ENCODE results near the gene DDAH1. TPM values are rescaled to one million over a fixed set of nuclear protein-coding genes. Genes with fewer than 3 reads are reported as not detected.

The DDAH1 gene
- total RNA-seq, 1 experiment from 2014 or later = 22.8 TPM

DNA sequence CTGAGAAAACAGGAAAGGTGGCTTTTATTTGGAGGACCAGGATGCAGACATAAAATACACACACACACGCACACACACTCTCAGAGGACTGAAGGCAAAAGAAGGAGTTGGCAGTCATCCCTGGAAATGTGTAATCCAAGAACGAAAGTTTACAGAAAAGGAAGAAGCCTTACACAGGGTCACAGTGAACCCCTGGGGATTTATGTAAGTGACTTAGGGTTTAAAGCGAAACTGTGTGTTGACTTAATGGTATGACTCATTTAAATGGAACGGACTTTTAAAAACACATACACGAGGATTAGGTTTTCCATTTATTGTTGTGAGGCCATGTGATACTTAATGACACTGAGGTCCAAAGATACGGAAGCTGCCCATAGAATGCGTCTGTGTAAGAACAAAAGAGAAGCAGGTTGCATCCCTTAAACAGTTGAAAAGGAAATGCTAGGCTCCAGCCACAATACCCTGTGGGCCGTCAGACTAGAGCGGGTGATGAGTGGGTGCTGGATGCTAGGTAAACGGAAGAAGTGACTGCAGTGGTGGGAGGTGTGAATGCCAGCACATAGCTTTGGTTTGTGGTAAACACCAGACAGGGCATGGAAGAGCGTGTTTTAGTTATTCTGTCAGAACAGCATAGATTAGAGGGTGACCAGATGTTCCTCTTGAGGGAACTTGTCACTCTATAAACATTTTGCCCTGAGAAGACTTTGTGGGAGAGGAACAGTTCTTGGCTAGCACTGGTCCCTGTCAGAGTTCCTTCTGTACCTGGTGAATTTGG, 166.9 kb downstream of the DDAH1 start:
- DNase-seq (ENCODE audit: low spot score) (no peak), ATAC-seq (peak; percentile 43)
- ChIA-PET CTCF (interaction anchor here (1.3 to 1.4 kb wide), 2 partner anchors 10 to 39 kb away, joined by 5 to 6 read pairs; partner anchors contain the start of gene C1orf52), POLR2A (no interaction called here)
- no peaks in the 10 kb centered on the region for H3K36me3 Mint-ChIP-seq
- TF ChIP-seq GABPB1 (CRISPR knock-in tag; IDR thresholded peaks at IDR 0.05) = 0 out of 2 replicates have a peak, but pooled peaks have one; percentile 10
- no peak for TF ChIP-seq USF2 (CRISPR knock-in tag; IDR thresholded peaks at IDR 0.05)
- no peak for TF ChIP-seq NFATC4 (CRISPR knock-in tag; IDR thresholded peaks at IDR 0.05)
- no peak overlapping the region for H3K4me3 Mint-ChIP-seq
- H3K27me3 Mint-ChIP-seq (ENCODE audit: low read depth) = peaks cover 3% of the 10 kb centered on the region; the same call in 1 of the 2 replicates
- H3K27ac Mint-ChIP-seq = no peak overlapping the region
- peaks cover 9% of the 10 kb centered on the region for H3K4me1 Mint-ChIP-seq
- no peaks in the 10 kb centered on the region for H3K9me3 Mint-ChIP-seq

GRCh38 chr1:85297538-85297854, 167.5 kb downstream of the DDAH1 start:
- POLR2A ChIA-PET = no interaction called here
- no peak for DNase-seq (ENCODE audit: low spot score)
- H3K4me3 Mint-ChIP-seq = no peak overlapping the region

More at GRCh38 chr1:85297538-85297854, 167.5 kb downstream of the DDAH1 start:
- Mint-ChIP-seq H3K27me3 (ENCODE audit: low read depth) (no peaks in the 10 kb centered on the region; the same call in 1 of the 2 replicates), H3K36me3 (no peaks in the 10 kb centered on the region), H3K4me1 (peaks cover 9% of the 10 kb centered on the region), H3K27ac (no peak overlapping the region), H3K9me3 (no peaks in the 10 kb centered on the region)
- CTCF ChIA-PET = interaction anchor here (1.3 to 1.4 kb wide), 2 partner anchors 11 to 38 kb away, joined by 5 to 6 read pairs; partner anchors contain the start of gene C1orf52
- TF ChIP-seq, protein P1, sequence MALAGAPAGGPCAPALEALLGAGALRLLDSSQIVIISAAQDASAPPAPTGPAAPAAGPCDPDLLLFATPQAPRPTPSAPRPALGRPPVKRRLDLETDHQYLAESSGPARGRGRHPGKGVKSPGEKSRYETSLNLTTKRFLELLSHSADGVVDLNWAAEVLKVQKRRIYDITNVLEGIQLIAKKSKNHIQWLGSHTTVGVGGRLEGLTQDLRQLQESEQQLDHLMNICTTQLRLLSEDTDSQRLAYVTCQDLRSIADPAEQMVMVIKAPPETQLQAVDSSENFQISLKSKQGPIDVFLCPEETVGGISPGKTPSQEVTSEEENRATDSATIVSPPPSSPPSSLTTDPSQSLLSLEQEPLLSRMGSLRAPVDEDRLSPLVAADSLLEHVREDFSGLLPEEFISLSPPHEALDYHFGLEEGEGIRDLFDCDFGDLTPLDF (CRISPR knock-in tag; IDR thresholded peaks at IDR 0.05) = no peak
- TF ChIP-seq JAZF1 (CRISPR knock-in tag; IDR thresholded peaks at IDR 0.05) (no peak), SMAD3 (CRISPR knock-in tag; IDR thresholded peaks at IDR 0.05; ENCODE audit: borderline replicate concordance) (no peak), CTCF (IDR thresholded peaks at IDR 0.05) (no peak), GABPB1 (CRISPR knock-in tag; IDR thresholded peaks at IDR 0.05) (no peak), TEAD4 (CRISPR knock-in tag; IDR thresholded peaks at IDR 0.05) (no peak), USF2 (CRISPR knock-in tag; IDR thresholded peaks at IDR 0.05) (no peak), CBFB (CRISPR knock-in tag; IDR thresholded peaks at IDR 0.05; ENCODE audit: low read depth) (no peak)
- TF ChIP-seq, protein P2, sequence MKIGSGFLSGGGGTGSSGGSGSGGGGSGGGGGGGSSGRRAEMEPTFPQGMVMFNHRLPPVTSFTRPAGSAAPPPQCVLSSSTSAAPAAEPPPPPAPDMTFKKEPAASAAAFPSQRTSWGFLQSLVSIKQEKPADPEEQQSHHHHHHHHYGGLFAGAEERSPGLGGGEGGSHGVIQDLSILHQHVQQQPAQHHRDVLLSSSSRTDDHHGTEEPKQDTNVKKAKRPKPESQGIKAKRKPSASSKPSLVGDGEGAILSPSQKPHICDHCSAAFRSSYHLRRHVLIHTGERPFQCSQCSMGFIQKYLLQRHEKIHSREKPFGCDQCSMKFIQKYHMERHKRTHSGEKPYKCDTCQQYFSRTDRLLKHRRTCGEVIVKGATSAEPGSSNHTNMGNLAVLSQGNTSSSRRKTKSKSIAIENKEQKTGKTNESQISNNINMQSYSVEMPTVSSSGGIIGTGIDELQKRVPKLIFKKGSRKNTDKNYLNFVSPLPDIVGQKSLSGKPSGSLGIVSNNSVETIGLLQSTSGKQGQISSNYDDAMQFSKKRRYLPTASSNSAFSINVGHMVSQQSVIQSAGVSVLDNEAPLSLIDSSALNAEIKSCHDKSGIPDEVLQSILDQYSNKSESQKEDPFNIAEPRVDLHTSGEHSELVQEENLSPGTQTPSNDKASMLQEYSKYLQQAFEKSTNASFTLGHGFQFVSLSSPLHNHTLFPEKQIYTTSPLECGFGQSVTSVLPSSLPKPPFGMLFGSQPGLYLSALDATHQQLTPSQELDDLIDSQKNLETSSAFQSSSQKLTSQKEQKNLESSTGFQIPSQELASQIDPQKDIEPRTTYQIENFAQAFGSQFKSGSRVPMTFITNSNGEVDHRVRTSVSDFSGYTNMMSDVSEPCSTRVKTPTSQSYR (CRISPR knock-in tag; IDR thresholded peaks at IDR 0.05) = no peak
- ATAC-seq = no peak

All from WTC11 (cell line).